Measurements from ENCODE around the gene ABLIM1.

ABLIM1 gene

DNA sequence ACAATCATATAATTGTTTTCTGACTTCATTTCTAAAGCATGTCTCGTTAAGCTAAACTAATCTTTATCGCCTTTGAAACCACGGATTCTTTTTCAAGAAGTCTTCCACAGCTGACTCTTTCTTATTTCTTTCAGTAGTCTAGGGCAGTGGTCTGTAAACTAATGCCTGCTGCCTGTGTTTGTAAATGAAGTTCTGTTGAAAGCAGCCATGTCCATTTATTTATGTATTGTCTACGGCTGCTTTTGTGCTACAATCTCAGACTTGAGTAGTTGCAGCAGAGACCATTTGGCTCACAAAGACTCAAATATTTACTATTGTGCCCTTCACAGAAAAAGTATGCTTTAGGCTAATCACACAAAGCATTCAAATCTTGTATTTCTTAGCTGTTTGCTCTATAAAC is 20.3 kb upstream of the ABLIM1 start:
- Histone ChIP-seq H3K36me3 (ENCODE audit: control insufficient read depth in 2 of 2, insufficient read depth in 1 of 2, low read length in 2 of 2) (no peaks in the 10 kb centered on the region), H3K27ac (ENCODE audit: extremely low read depth, low read depth, low read length) (no peak overlapping the region), H3K4me3 (ENCODE audit: low read depth, low read length) (no peak overlapping the region), H3K9me3 (ENCODE audit: control insufficient read depth, insufficient read depth, low read depth, low read length) (no peaks in the 10 kb centered on the region), H3K4me1 (ENCODE audit: control insufficient read depth, insufficient read depth, low read length) (peaks cover 22% of the 10 kb centered on the region)
- TF ChIP-seq ZBTB17 (tag by site-specific recombination; IDR thresholded peaks at IDR 0.05): 0 out of 2 replicates have a peak, but pooled peaks have one; percentile 18
- TF ChIP-seq ZNF707 (tag by site-specific recombination; IDR thresholded peaks at IDR 0.05): no peak
- TF ChIP-seq ZNF510 (tag by site-specific recombination; IDR thresholded peaks at IDR 0.05; ENCODE audit: insufficient replicate concordance): no peak
- TF ChIP-seq ZNF544 (tag by site-specific recombination; IDR thresholded peaks at IDR 0.05): no peak
- no peak for TF ChIP-seq ZFHX2 (tag by site-specific recombination; conservative IDR thresholded peaks at IDR 0.05)
- POLR2A ChIA-PET: no interaction called here
- CTCF ChIA-PET: interaction anchor here (0.8 kb wide), 1 partner anchor 16 kb away, joined by 3 read pairs; no protein-coding TSS in a partner anchor

DNA sequence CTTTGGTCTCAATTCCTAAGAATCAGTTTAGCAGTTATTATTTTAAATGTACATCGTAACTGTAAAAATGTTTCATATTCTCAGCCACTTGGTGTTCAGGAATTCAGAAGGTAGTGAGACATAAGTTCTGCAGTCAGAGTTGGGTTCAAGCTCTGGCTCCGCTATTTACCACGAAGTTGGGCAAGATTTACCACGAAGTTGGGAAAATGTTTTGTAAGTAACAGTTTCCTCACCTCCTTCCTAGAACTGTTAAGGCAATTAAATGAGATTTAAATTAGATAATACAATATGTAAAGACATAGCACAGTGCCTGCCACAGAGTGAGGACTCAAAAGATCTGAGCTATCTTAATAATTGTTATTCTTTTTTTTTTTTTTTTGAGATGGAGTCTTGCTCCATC is 16.3 kb upstream of the ABLIM1 start:
- POLR2A ChIA-PET: no interaction called here
- H3K4me3 ChIP-seq (ENCODE audit: low read depth, low read length): no peak overlapping the region
- peaks cover 4% of the 10 kb centered on the region for H3K4me1 ChIP-seq (ENCODE audit: control insufficient read depth, insufficient read depth, low read length)
- no peak overlapping the region for H3K27ac ChIP-seq (ENCODE audit: extremely low read depth, low read depth, low read length)
- H3K36me3 ChIP-seq (ENCODE audit: control insufficient read depth in 2 of 2, insufficient read depth in 1 of 2, low read length in 2 of 2): no peaks in the 10 kb centered on the region
- no peak for TF ChIP-seq YY1 (tag by site-specific recombination; IDR thresholded peaks at IDR 0.05)
- TF ChIP-seq, protein P1, sequence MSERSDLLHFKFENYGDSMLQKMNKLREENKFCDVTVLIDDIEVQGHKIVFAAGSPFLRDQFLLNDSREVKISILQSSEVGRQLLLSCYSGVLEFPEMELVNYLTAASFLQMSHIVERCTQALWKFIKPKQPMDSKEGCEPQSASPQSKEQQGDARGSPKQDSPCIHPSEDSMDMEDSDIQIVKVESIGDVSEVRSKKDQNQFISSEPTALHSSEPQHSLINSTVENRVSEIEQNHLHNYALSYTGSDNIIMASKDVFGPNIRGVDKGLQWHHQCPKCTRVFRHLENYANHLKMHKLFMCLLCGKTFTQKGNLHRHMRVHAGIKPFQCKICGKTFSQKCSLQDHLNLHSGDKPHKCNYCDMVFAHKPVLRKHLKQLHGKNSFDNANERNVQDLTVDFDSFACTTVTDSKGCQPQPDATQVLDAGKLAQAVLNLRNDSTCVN (tag by site-specific recombination; optimal IDR thresholded peaks at IDR 0.05): no peak
- no peak for TF ChIP-seq ZNF394 (tag by site-specific recombination; IDR thresholded peaks at IDR 0.05; ENCODE audit: borderline replicate concordance)
- TF ChIP-seq HOXA7 (CRISPR knock-in tag; IDR thresholded peaks at IDR 0.05; ENCODE audit: borderline replicate concordance): no peak
- no peak for TF ChIP-seq ZNF561 (tag by site-specific recombination; IDR thresholded peaks at IDR 0.05; ENCODE audit: borderline replicate concordance)
- no peak for TF ChIP-seq ZNF501 (tag by site-specific recombination; IDR thresholded peaks at IDR 0.05)
- no peak for TF ChIP-seq WT1 (tag by site-specific recombination; IDR thresholded peaks at IDR 0.05)
- no peak for TF ChIP-seq ZNF302 (tag by site-specific recombination; IDR thresholded peaks at IDR 0.05; ENCODE audit: low read depth)
- TF ChIP-seq ZNF138 (tag by site-specific recombination; IDR thresholded peaks at IDR 0.05; ENCODE audit: borderline replicate concordance): no peak
- TF ChIP-seq TRIM28 (IDR thresholded peaks at IDR 0.05; ENCODE audit: borderline replicate concordance, low read length): no peak
- TF ChIP-seq PRDM1 (tag by site-specific recombination; IDR thresholded peaks at IDR 0.05): no peak
- TF ChIP-seq ZNF19 (tag by site-specific recombination; IDR thresholded peaks at IDR 0.05; ENCODE audit: low read depth): no peak
- no peak for TF ChIP-seq ZNF670 (tag by site-specific recombination; IDR thresholded peaks at IDR 0.05; ENCODE audit: low read depth)
- TF ChIP-seq, protein P2, sequence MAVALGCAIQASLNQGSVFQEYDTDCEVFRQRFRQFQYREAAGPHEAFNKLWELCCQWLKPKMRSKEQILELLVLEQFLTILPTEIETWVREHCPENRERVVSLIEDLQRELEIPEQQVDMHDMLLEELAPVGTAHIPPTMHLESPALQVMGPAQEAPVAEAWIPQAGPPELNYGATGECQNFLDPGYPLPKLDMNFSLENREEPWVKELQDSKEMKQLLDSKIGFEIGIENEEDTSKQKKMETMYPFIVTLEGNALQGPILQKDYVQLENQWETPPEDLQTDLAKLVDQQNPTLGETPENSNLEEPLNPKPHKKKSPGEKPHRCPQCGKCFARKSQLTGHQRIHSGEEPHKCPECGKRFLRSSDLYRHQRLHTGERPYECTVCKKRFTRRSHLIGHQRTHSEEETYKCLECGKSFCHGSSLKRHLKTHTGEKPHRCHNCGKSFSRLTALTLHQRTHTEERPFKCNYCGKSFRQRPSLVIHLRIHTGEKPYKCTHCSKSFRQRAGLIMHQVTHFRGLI (tag by site-specific recombination; IDR thresholded peaks at IDR 0.05): no peak
- TF ChIP-seq, protein P3, sequence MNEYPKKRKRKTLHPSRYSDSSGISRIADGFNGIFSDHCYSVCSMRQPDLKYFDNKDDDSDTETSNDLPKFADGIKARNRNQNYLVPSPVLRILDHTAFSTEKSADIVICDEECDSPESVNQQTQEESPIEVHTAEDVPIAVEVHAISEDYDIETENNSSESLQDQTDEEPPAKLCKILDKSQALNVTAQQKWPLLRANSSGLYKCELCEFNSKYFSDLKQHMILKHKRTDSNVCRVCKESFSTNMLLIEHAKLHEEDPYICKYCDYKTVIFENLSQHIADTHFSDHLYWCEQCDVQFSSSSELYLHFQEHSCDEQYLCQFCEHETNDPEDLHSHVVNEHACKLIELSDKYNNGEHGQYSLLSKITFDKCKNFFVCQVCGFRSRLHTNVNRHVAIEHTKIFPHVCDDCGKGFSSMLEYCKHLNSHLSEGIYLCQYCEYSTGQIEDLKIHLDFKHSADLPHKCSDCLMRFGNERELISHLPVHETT (tag by site-specific recombination; IDR thresholded peaks at IDR 0.05): no peak
- no peak for TF ChIP-seq ZNF335 (tag by site-specific recombination; conservative IDR thresholded peaks at IDR 0.05)
- CTCF ChIA-PET: interaction anchor here (0.7 kb wide), 1 partner anchor 752 kb away, joined by 4 read pairs; no protein-coding TSS in a partner anchor
- H3K9me3 ChIP-seq (ENCODE audit: control insufficient read depth, insufficient read depth, low read depth, low read length): no peaks in the 10 kb centered on the region
